PFSK-1 (cell line): ENCODE measurements around the gene CDC42BPB.

Experiments
- SIN3A ChIP-seq: IDR thresholded peaks from 2 replicates; pipeline ENCODE4 v1.6.1; 2012; ENCODE audit warnings: mild to moderate bottlenecking, low read length, moderate library complexity, borderline replicate concordance; ENCODE audit not compliant: insufficient read depth
- TF ChIP-seq, protein P1 (sequence below), 2 experiments: IDR thresholded peaks; 2 replicates each; pipeline versions ENCODE4 v1.6.1 to v1.8.0; 2011 to 2012; ENCODE audit warnings: low read depth in 2 of 2, low read length in 2 of 2, control low read depth in 1 of 2, inconsistent platforms in 1 of 2, mild to moderate bottlenecking in 1 of 2, moderate library complexity in 1 of 2; ENCODE audit not compliant: insufficient read depth in 1 of 2

DNA sequence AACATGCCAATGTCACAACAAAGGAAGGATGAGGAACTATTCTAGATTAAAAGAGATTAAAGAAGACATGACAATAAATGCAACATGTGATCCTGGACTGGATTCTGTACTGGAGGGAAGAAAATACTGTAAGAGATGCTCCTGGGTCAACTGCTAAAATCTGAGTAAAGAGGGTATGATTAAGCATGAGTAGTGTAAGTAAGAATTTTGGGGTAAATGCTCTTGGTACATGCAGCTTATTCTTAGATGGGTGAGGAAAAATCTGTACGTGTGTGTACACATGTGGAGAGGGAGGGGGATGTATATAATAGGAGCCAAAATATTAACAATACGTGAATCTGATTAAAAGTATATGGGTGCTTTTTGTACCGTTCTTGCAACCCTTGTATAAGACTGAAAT, 66.0 kb downstream of the CDC42BPB start:
- TF ChIP-seq, protein P1, sequence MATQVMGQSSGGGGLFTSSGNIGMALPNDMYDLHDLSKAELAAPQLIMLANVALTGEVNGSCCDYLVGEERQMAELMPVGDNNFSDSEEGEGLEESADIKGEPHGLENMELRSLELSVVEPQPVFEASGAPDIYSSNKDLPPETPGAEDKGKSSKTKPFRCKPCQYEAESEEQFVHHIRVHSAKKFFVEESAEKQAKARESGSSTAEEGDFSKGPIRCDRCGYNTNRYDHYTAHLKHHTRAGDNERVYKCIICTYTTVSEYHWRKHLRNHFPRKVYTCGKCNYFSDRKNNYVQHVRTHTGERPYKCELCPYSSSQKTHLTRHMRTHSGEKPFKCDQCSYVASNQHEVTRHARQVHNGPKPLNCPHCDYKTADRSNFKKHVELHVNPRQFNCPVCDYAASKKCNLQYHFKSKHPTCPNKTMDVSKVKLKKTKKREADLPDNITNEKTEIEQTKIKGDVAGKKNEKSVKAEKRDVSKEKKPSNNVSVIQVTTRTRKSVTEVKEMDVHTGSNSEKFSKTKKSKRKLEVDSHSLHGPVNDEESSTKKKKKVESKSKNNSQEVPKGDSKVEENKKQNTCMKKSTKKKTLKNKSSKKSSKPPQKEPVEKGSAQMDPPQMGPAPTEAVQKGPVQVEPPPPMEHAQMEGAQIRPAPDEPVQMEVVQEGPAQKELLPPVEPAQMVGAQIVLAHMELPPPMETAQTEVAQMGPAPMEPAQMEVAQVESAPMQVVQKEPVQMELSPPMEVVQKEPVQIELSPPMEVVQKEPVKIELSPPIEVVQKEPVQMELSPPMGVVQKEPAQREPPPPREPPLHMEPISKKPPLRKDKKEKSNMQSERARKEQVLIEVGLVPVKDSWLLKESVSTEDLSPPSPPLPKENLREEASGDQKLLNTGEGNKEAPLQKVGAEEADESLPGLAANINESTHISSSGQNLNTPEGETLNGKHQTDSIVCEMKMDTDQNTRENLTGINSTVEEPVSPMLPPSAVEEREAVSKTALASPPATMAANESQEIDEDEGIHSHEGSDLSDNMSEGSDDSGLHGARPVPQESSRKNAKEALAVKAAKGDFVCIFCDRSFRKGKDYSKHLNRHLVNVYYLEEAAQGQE (IDR thresholded peaks at IDR 0.05; ENCODE audit: insufficient read depth in 1 of 2, low read depth in 2 of 2, low read length in 2 of 2), result no peak
- TF ChIP-seq SIN3A, result no peak
